ENCODE measurements around the gene CLOCK.

The CLOCK gene

GRCh38 chr4:55411621-55412020 is 135.1 kb downstream of the CLOCK start:
- H3K36me3 ChIP-seq (ENCODE audit: insufficient read depth, low read length): peaks cover 84% of the 10 kb centered on the region
- WGBS: 94% methylated on average over 6 of the region's 6 CpGs
- H3K27ac ChIP-seq (ENCODE audit: low read depth, low read length): no peak overlapping the region
- H3K4me1 ChIP-seq (ENCODE audit: insufficient read depth, low read length): peaks cover 21% of the 10 kb centered on the region
- no peaks in the 10 kb centered on the region for H3K27me3 ChIP-seq (ENCODE audit: insufficient read depth, low read length)
- H3K9ac ChIP-seq (ENCODE audit: low read depth, low read length): no peak overlapping the region
- no peaks in the 10 kb centered on the region for H3K9me3 ChIP-seq (ENCODE audit: insufficient read depth, low read depth, low read length)
- H3K4me3 ChIP-seq (ENCODE audit: low read length): no peak overlapping the region

GRCh38 chr4:55410431-55410830 is 136.3 kb downstream of the CLOCK start:
- Histone ChIP-seq H3K4me3 (ENCODE audit: low read length) (no peak overlapping the region), H3K27me3 (ENCODE audit: insufficient read depth, low read length) (no peaks in the 10 kb centered on the region), H3K4me1 (ENCODE audit: insufficient read depth, low read length) (peaks cover 21% of the 10 kb centered on the region), H3K9me3 (ENCODE audit: insufficient read depth, low read depth, low read length) (no peaks in the 10 kb centered on the region), H3K36me3 (ENCODE audit: insufficient read depth, low read length) (peaks cover 84% of the 10 kb centered on the region), H3K9ac (ENCODE audit: low read depth, low read length) (no peak overlapping the region), H3K27ac (ENCODE audit: low read depth, low read length) (no peak overlapping the region)
- 95% methylated on average over 7 of the region's 8 CpGs for WGBS

- H3K27me3 ChIP-seq (ENCODE audit: insufficient read depth, low read length): no peaks in the 10 kb centered on the region
- no peaks in the 10 kb centered on the region for H3K9me3 ChIP-seq (ENCODE audit: insufficient read depth, low read depth, low read length)
- H3K36me3 ChIP-seq (ENCODE audit: insufficient read depth, low read length): peaks cover 84% of the 10 kb centered on the region
- 81% methylated on average over 10 of the region's 10 CpGs for WGBS
- peaks cover 21% of the 10 kb centered on the region for H3K4me1 ChIP-seq (ENCODE audit: insufficient read depth, low read length)
- 0 out of 2 replicates have a peak overlapping the region, but pooled peaks have one; percentile 40 for H3K27ac ChIP-seq (ENCODE audit: low read depth, low read length)
- no peak overlapping the region for H3K4me3 ChIP-seq (ENCODE audit: low read length)
- H3K9ac ChIP-seq (ENCODE audit: low read depth, low read length): no peak overlapping the region
Measured at GRCh38 chr4:55409468-55410171, 137.1 kb downstream of the CLOCK start.

- H3K9ac ChIP-seq (ENCODE audit: low read depth, low read length): no peak overlapping the region
Measured at GRCh38 chr4:55407764-55408163, 138.9 kb downstream of the CLOCK start.

GRCh38 chr4:55407119-55407518 is 139.6 kb downstream of the CLOCK start:
- Histone ChIP-seq H3K27ac (ENCODE audit: low read depth, low read length) (no peak overlapping the region), H3K4me1 (ENCODE audit: insufficient read depth, low read length) (peaks cover 21% of the 10 kb centered on the region), H3K36me3 (ENCODE audit: insufficient read depth, low read length) (peaks cover 78% of the 10 kb centered on the region), H3K4me3 (ENCODE audit: low read length) (no peak overlapping the region), H3K9me3 (ENCODE audit: insufficient read depth, low read depth, low read length) (no peaks in the 10 kb centered on the region), H3K27me3 (ENCODE audit: insufficient read depth, low read length) (no peaks in the 10 kb centered on the region), H3K9ac (ENCODE audit: low read depth, low read length) (no peak overlapping the region)
- WGBS: 88% methylated on average over 3 of the region's 3 CpGs

More at GRCh38 chr4:55407764-55408163, 138.9 kb downstream of the CLOCK start:
- Histone ChIP-seq H3K27ac (ENCODE audit: low read depth, low read length) (no peak overlapping the region), H3K27me3 (ENCODE audit: insufficient read depth, low read length) (no peaks in the 10 kb centered on the region), H3K9me3 (ENCODE audit: insufficient read depth, low read depth, low read length) (no peaks in the 10 kb centered on the region), H3K36me3 (ENCODE audit: insufficient read depth, low read length) (peaks cover 84% of the 10 kb centered on the region), H3K4me3 (ENCODE audit: low read length) (no peak overlapping the region), H3K4me1 (ENCODE audit: insufficient read depth, low read length) (peaks cover 21% of the 10 kb centered on the region)
- WGBS: 98% methylated on average over 3 of the region's 3 CpGs

GRCh38 chr4:55406545-55406944 is 140.2 kb downstream of the CLOCK start:
- no peaks in the 10 kb centered on the region for H3K27me3 ChIP-seq (ENCODE audit: insufficient read depth, low read length)
- no peak overlapping the region for H3K4me3 ChIP-seq (ENCODE audit: low read length)
- H3K9me3 ChIP-seq (ENCODE audit: insufficient read depth, low read depth, low read length): no peaks in the 10 kb centered on the region
- no peak overlapping the region for H3K27ac ChIP-seq (ENCODE audit: low read depth, low read length)
- H3K4me1 ChIP-seq (ENCODE audit: insufficient read depth, low read length): peaks cover 21% of the 10 kb centered on the region
- no peak overlapping the region for H3K9ac ChIP-seq (ENCODE audit: low read depth, low read length)
- 95% methylated on average over 1 of the region's 2 CpGs for WGBS
- peaks cover 74% of the 10 kb centered on the region for H3K36me3 ChIP-seq (ENCODE audit: insufficient read depth, low read length)

- Histone ChIP-seq H3K27me3 (ENCODE audit: insufficient read depth, low read length) (no peaks in the 10 kb centered on the region), H3K36me3 (ENCODE audit: insufficient read depth, low read length) (peaks cover 73% of the 10 kb centered on the region), H3K9ac (ENCODE audit: low read depth, low read length) (no peak overlapping the region), H3K4me3 (ENCODE audit: low read length) (no peak overlapping the region), H3K4me1 (ENCODE audit: insufficient read depth, low read length) (peaks cover 21% of the 10 kb centered on the region), H3K27ac (ENCODE audit: low read depth, low read length) (no peak overlapping the region), H3K9me3 (ENCODE audit: insufficient read depth, low read depth, low read length) (no peaks in the 10 kb centered on the region)
- 95% methylated on average over 3 of the region's 3 CpGs for WGBS
Measured at GRCh38 chr4:55405073-55405472, 141.6 kb downstream of the CLOCK start.

- H3K4me1 ChIP-seq (ENCODE audit: insufficient read depth, low read length): peaks cover 11% of the 10 kb centered on the region
- peaks cover 48% of the 10 kb centered on the region for H3K36me3 ChIP-seq (ENCODE audit: insufficient read depth, low read length)
- no peak overlapping the region for H3K9ac ChIP-seq (ENCODE audit: low read depth, low read length)
- H3K9me3 ChIP-seq (ENCODE audit: insufficient read depth, low read depth, low read length): no peaks in the 10 kb centered on the region
- no peak overlapping the region for H3K27ac ChIP-seq (ENCODE audit: low read depth, low read length)
- H3K27me3 ChIP-seq (ENCODE audit: insufficient read depth, low read length): no peaks in the 10 kb centered on the region
- peak overlapping the region; percentile 95; the same call in 1 of the 2 replicates for H3K4me3 ChIP-seq (ENCODE audit: low read length)
- WGBS: no CpG with 5 or more reads among the region's 1 CpG
Measured at GRCh38 chr4:55399581-55399980, 147.1 kb downstream of the CLOCK start.

GRCh38 chr4:55398966-55399365 is 147.7 kb downstream of the CLOCK start:
- Histone ChIP-seq H3K9ac (ENCODE audit: low read depth, low read length) (no peak overlapping the region), H3K4me1 (ENCODE audit: insufficient read depth, low read length) (peaks cover 11% of the 10 kb centered on the region), H3K4me3 (ENCODE audit: low read length) (peak overlapping the region; percentile 95), H3K36me3 (ENCODE audit: insufficient read depth, low read length) (peaks cover 43% of the 10 kb centered on the region), H3K27ac (ENCODE audit: low read depth, low read length) (no peak overlapping the region), H3K27me3 (ENCODE audit: insufficient read depth, low read length) (no peaks in the 10 kb centered on the region), H3K9me3 (ENCODE audit: insufficient read depth, low read depth, low read length) (no peaks in the 10 kb centered on the region)
- WGBS: 83% methylated on average over 3 of the region's 3 CpGs

- Histone ChIP-seq H3K27me3 (ENCODE audit: insufficient read depth, low read length) (no peaks in the 10 kb centered on the region), H3K36me3 (ENCODE audit: insufficient read depth, low read length) (peaks cover 38% of the 10 kb centered on the region), H3K9me3 (ENCODE audit: insufficient read depth, low read depth, low read length) (no peaks in the 10 kb centered on the region), H3K27ac (ENCODE audit: low read depth, low read length) (no peak overlapping the region), H3K4me1 (ENCODE audit: insufficient read depth, low read length) (peaks cover 11% of the 10 kb centered on the region), H3K4me3 (ENCODE audit: low read length) (peak overlapping the region; percentile 95), H3K9ac (ENCODE audit: low read depth, low read length) (no peak overlapping the region)
- 57% methylated on average over 1 of the region's 1 CpG for WGBS
Measured at GRCh38 chr4:55398461-55398860, 148.2 kb downstream of the CLOCK start.

- H3K9me3 ChIP-seq (ENCODE audit: insufficient read depth, low read depth, low read length): no peaks in the 10 kb centered on the region
- peak overlapping the region; percentile 89 for H3K9ac ChIP-seq (ENCODE audit: low read depth, low read length)
- peak overlapping the region; percentile 95 for H3K4me3 ChIP-seq (ENCODE audit: low read length)
- H3K4me1 ChIP-seq (ENCODE audit: insufficient read depth, low read length): peaks cover 11% of the 10 kb centered on the region
- peaks cover 32% of the 10 kb centered on the region for H3K36me3 ChIP-seq (ENCODE audit: insufficient read depth, low read length)
- no peak overlapping the region for H3K27ac ChIP-seq (ENCODE audit: low read depth, low read length)
- 17% methylated on average over 15 of the region's 15 CpGs for WGBS
- no peaks in the 10 kb centered on the region for H3K27me3 ChIP-seq (ENCODE audit: insufficient read depth, low read length)
Measured at GRCh38 chr4:55397520-55398321, 149.0 kb downstream of the CLOCK start.

Measured in HUES64 (cell line).